Stimulated activated memory B cell treated with anti-CD40 and anti-IgM and Interleukin-4, amounts not matched to agents 10 μg/mL and 1 μg/mL and 100 μg/mL, for 72 hours (primary cell): Measurements from ENCODE around the gene CD5L.

Experiments
- ATAC-seq: fragments of 150-1000 bp; cut with Tn5 transposase; 2 replicates; pipeline ENCODE4 v1.10.0; 2021
- H3K27ac Mint-ChIP-seq: one replicate; pipeline ENCODE4 v1.8.0; 2022; ENCODE audit warnings: mild to moderate bottlenecking, mixed read lengths
- H3K27me3 Mint-ChIP-seq: one replicate; pipeline ENCODE4 v1.8.0; 2022; ENCODE audit warnings: mixed read lengths
- H3K36me3 Mint-ChIP-seq: one replicate; pipeline ENCODE4 v1.8.0; 2022; ENCODE audit warnings: mixed read lengths
- H3K4me1 Mint-ChIP-seq: one replicate; pipeline ENCODE4 v1.8.0; 2022; ENCODE audit warnings: mixed read lengths
- H3K4me3 Mint-ChIP-seq: one replicate; pipeline ENCODE4 v1.8.0; 2022; ENCODE audit warnings: mild to moderate bottlenecking, moderate library complexity, mixed read lengths
- H3K9me3 Mint-ChIP-seq: one replicate; pipeline ENCODE4 v1.8.0; 2022; ENCODE audit warnings: mixed read lengths

The CD5L gene

DNA sequence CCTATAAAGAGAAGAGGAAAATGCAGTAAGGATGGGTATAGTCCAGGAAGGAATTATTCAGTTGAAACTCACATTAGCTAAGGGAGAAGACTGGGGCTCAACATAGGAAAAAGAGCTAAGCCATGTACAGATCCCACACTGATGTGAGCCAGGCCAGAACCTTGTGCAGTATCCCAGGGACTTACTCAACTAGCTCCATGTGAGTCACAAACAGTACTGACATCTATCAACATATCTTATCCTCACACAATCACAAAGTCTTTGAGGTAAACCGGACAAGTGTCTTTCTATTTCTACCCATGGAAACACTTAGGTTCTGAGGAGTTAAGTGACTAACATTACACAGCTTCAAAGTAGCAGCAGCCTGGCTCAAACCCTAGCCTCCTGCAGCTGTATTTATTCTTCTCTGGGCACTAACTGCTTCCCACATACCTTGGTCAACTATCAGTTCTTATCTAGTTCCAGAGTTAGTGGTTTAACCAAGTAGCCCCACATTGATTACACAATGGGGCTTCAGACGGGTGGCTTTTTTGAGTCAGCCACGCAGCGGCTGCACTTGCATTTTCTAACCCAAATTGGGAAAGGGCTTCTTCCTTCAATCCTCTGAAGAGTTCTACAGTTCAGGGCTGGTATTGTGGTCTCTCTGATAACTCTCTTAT is 9.5 kb downstream of the CD5L start:
- Mint-ChIP-seq H3K36me3 (no peaks in the 10 kb centered on the region), H3K27me3 (no peaks in the 10 kb centered on the region), H3K4me1 (peaks cover 48% of the 10 kb centered on the region), H3K9me3 (no peaks in the 10 kb centered on the region), H3K27ac (peak overlapping the region; percentile 42), H3K4me3 (no peak overlapping the region)
- no peak for ATAC-seq

DNA sequence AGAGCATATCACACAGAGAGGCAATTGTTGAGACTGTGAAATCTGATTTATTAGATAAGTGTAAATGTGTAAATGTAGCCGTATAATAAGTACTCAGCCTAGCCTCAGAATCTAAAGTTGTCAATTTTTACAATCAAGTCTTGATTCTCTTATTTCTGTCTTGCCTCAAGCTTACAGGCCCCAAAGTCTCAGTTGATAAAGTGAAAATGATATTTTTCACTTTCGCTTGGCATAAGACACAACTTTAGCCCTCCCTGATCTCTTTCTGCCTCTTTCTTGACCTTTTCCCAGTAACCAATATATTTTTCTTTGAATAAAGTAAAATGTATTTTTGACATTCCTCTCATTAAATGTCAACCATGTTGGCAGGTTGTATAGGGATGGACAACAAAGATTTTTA is 10.7 kb downstream of the CD5L start:
- H3K27me3 Mint-ChIP-seq: no peaks in the 10 kb centered on the region
- no peak overlapping the region for H3K4me3 Mint-ChIP-seq
- peak overlapping the region; percentile 42 for H3K27ac Mint-ChIP-seq
- H3K36me3 Mint-ChIP-seq: no peaks in the 10 kb centered on the region
- peaks cover 48% of the 10 kb centered on the region for H3K4me1 Mint-ChIP-seq
- H3K9me3 Mint-ChIP-seq: no peaks in the 10 kb centered on the region
- no peak for ATAC-seq

DNA sequence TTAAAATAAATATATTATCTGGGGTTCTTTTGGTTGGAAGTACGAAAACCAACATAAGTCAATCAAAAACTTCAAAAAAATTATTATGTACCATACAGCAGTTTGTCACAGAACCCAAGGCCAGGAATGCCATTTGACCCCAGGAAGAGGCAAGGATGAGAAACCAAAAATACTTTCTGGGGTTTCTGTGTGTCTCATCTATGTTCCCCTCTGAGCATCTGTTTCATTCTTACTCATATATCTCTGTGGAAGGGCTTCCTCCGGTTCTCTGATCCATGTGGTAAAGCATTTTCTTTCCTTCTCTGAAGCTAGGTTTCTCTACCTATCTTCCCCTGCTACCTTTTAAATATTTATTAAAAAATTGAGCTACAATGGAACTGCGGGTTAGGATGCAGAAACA is 11.9 kb downstream of the CD5L start:
- Mint-ChIP-seq H3K4me1 (peaks cover 48% of the 10 kb centered on the region), H3K4me3 (no peak overlapping the region), H3K36me3 (no peaks in the 10 kb centered on the region), H3K9me3 (no peaks in the 10 kb centered on the region), H3K27ac (no peak overlapping the region), H3K27me3 (no peaks in the 10 kb centered on the region)
- ATAC-seq: peak; percentile 52

DNA sequence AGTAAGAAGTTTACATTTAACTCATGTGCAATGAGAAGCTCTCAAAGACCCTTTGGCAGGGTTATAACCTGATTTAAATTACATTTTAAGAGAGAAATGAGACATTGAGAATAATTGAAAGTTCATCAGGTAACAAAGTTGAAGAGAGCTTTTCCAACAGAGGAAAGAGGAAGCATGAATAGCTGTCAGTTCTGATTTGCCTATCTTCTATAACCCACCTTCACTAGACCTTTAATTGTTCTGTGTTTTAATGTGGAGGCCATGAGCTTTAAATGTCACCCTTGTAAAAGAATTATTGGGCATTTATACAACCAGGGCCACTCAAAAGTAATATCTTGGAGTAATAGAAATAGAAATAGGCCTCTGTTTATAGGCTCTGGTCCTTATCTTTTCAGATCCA is 12.4 kb downstream of the CD5L start:
- H3K9me3 Mint-ChIP-seq: no peaks in the 10 kb centered on the region
- H3K4me1 Mint-ChIP-seq: peaks cover 48% of the 10 kb centered on the region
- no peaks in the 10 kb centered on the region for H3K27me3 Mint-ChIP-seq
- H3K36me3 Mint-ChIP-seq: no peaks in the 10 kb centered on the region
- ATAC-seq: peak; percentile 58
- peak overlapping the region; percentile 43 for H3K27ac Mint-ChIP-seq
- no peak overlapping the region for H3K4me3 Mint-ChIP-seq

DNA sequence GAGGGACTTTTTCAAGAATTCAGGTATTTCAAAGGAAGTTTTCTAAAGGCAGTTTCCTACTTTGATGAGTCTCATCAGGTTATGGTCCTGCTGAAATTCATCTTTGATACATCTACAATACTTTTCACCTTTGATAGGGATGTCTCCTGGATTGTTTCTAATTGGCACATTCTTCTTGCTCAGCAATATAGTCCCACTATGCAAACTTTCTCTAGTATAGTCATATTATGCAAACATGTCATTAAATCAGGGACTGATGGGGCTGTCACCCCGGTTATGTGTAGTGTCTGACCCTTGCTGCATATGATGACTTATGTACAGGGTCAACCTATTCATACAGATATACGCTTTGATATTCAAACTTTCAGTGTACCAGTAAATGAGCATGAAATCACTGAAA is 21.3 kb downstream of the CD5L start:
- no peak for ATAC-seq
- H3K27me3 Mint-ChIP-seq: no peaks in the 10 kb centered on the region
- H3K9me3 Mint-ChIP-seq: no peaks in the 10 kb centered on the region
- H3K4me1 Mint-ChIP-seq: peaks cover 34% of the 10 kb centered on the region
- H3K36me3 Mint-ChIP-seq: no peaks in the 10 kb centered on the region
- no peak overlapping the region for H3K27ac Mint-ChIP-seq
- H3K4me3 Mint-ChIP-seq: no peak overlapping the region

DNA sequence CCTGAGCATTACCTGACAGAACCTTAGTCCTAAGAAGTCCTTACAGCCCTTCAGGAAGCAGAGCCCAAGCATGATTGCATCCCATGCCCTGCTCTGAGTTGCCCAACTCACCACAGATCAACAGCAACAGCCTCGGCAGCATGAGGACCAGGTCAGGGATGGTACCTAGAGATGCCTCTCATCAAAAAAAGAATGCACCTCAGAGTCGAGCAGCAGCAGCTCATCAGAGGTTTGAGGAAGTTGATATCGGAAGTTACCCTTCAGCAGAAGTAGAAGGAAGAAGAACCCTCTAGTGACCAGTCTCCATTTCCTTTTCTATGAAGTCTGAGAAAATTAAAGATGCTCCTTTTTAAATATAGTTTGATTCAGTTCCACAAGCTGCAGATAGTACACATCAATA is 21.7 kb downstream of the CD5L start, which contains the start of gene FCRL1:
TSS of gene FCRL1 (minus strand) at position 225 of the 400 bp plus-strand sequence. CDS start at position 142, 83 bp downstream.
- H3K9me3 Mint-ChIP-seq: no peaks in the 10 kb centered on the region
- no peak within 1 kb of the TSS for H3K27ac Mint-ChIP-seq
- H3K4me1 Mint-ChIP-seq: peaks cover 37% of the 10 kb centered on the region
- H3K36me3 Mint-ChIP-seq: no peaks in the 10 kb centered on the region
- H3K4me3 Mint-ChIP-seq: no peak within 1 kb of the TSS
- no peaks in the 10 kb centered on the region for H3K27me3 Mint-ChIP-seq
- peak; percentile 89 for ATAC-seq

DNA sequence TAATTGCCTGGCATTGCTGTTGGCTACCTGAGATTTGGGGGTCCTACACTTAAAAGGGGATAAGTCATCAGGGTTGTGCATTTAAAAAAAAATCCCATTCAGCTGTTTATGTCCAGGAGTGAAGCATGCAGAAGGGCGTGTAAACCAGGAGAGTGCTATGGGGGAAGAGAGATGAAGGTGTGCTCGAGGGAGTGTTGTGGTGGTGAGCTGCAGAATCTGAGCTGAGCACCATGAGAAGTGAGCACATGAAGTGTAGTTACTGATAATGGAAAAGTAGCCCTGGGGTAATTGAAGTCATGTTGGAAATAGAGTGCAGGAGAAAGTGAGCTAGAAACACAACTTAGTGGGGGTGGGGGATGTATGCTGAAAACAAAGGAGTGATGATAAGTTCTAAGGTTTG is 22.4 kb downstream of the CD5L start:
- ATAC-seq: peak; percentile 60
- Mint-ChIP-seq H3K4me3 (no peak overlapping the region), H3K27me3 (no peaks in the 10 kb centered on the region), H3K4me1 (peaks cover 41% of the 10 kb centered on the region), H3K27ac (no peak overlapping the region), H3K9me3 (peaks cover 2% of the 10 kb centered on the region), H3K36me3 (peaks cover 1% of the 10 kb centered on the region)

DNA sequence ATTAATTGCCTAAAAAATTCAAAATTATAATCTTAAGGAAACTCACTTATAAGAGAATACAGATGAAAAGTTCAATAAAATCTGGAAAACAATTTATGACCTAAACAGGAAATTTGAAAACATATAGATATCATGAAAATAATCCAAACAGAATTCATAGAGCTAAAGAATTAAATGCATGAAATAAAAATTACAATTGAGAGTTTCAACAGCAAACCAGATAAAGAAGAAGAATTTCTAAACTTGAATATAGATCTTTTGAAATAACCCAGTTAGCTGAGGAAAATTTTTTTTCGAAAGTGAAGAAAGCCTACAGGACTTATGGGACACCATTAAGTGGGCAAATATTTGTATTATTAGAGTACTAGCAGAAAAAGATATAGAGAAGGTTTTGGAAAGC is 28.3 kb downstream of the CD5L start:
- Mint-ChIP-seq H3K4me1 (peaks cover 65% of the 10 kb centered on the region), H3K4me3 (no peak overlapping the region), H3K9me3 (peaks cover 3% of the 10 kb centered on the region), H3K27ac (no peak overlapping the region), H3K36me3 (peaks cover 26% of the 10 kb centered on the region), H3K27me3 (no peaks in the 10 kb centered on the region)
- ATAC-seq: no peak

DNA sequence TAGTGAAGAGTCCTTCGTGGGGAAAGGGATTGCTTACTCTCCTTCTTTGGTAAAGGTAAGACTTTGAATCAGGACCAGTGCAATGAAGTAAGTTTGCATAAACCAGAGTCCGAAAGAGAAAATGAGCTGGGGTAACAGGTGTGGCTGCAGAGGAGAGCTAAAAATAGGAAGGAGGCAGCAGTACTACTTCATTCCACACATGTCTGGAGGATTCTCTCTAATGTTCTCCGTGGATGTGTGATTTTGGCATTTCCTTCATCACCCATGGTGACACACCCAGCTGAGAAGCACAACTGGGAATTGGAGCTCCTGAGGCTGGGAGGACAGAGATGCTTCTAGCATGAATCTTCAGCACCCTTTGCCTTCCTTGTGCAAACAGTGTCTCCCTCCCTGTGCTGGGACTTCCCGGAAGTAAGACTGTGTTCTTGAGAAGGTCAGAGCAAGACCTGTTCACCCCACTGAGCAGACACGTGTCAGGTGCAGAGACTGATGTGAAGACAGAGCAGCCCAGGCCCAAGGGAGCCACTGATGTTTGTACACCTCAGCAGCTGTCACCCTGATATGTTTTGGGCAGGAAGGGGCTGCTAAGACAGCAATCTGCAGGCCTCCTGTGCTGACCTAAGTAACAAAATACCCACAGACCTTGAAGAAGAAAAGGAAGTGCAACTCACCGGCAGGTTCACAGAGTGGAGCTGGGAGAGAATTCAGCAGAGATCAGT is 35.0 kb downstream of the CD5L start:
- Mint-ChIP-seq H3K4me3 (peak overlapping the region; percentile 38), H3K27me3 (no peaks in the 10 kb centered on the region), H3K27ac (peak overlapping the region; percentile 76), H3K36me3 (peaks cover 29% of the 10 kb centered on the region), H3K9me3 (no peaks in the 10 kb centered on the region), H3K4me1 (peaks cover 86% of the 10 kb centered on the region)
- ATAC-seq: peak; percentile 99

DNA sequence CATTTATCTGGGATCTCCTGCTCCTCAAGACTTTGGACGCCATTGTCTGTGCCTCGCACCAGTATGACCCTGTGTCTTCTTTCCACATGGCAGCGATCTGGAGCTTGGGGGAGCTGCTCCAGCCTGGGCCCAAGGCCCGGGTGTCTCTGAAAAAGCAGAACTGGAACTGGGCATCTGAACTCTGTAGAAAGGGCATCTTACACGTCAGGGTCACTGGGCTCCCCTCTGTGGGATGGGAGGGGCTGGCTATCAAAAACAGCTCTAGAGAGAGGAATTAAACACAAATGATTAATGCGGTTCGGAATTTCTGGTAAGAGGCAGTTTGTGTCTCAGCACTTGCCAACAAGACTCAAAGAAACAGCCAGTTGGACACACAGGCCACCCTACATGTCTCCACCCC is 37.8 kb downstream of the CD5L start:
- Mint-ChIP-seq H3K27ac (peak overlapping the region; percentile 76), H3K4me1 (peaks cover 83% of the 10 kb centered on the region), H3K36me3 (peaks cover 28% of the 10 kb centered on the region), H3K4me3 (peak overlapping the region; percentile 46), H3K27me3 (no peaks in the 10 kb centered on the region), H3K9me3 (no peaks in the 10 kb centered on the region)
- peak; percentile 70 for ATAC-seq

DNA sequence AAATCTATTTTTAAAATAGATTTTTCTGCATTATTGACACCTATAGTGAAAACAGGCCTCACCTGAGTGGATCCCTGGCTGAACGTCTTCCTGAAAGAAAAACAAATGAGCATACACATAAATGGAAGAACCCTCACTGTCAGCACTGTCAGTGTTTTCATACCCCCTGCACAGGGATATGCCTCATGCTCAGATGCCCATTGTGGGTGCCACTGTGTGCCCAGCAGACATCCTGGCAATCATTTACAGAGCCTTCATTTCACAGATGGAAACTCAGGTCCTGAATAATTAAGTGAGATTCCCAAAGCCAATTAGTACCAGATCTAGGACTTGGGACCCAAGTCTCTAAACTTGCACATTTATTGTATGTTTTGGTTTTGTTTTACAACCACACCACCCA is 41.6 kb downstream of the CD5L start:
- no peak overlapping the region for H3K27ac Mint-ChIP-seq
- H3K9me3 Mint-ChIP-seq: no peaks in the 10 kb centered on the region
- H3K4me3 Mint-ChIP-seq: no peak overlapping the region
- peaks cover 41% of the 10 kb centered on the region for H3K36me3 Mint-ChIP-seq
- no peaks in the 10 kb centered on the region for H3K27me3 Mint-ChIP-seq
- no peak for ATAC-seq
- peaks cover 64% of the 10 kb centered on the region for H3K4me1 Mint-ChIP-seq

DNA sequence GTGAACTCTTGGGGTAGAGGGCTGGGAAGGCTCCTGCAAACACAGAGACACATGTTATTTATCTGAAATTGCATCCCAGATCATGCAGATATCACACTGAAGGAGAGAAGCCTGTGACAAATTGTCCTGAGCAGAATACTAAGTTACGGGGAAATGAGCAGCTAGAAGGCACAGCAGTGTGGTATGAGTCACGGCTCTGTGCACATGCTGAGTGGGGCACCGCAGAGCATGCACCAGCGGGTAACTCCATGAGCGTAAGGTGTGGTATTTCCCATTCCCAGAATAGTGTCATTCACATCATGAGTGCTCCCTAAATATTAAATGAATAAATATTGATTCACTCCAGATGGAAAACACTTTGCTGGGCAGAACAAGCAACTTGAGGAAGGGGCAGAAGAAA is 43.4 kb downstream of the CD5L start:
- peak; percentile 91 for ATAC-seq
- Mint-ChIP-seq H3K4me3 (no peak overlapping the region), H3K27me3 (no peaks in the 10 kb centered on the region), H3K36me3 (peaks cover 47% of the 10 kb centered on the region), H3K9me3 (peaks cover 2% of the 10 kb centered on the region), H3K27ac (peak overlapping the region; percentile 62), H3K4me1 (peaks cover 46% of the 10 kb centered on the region)

DNA sequence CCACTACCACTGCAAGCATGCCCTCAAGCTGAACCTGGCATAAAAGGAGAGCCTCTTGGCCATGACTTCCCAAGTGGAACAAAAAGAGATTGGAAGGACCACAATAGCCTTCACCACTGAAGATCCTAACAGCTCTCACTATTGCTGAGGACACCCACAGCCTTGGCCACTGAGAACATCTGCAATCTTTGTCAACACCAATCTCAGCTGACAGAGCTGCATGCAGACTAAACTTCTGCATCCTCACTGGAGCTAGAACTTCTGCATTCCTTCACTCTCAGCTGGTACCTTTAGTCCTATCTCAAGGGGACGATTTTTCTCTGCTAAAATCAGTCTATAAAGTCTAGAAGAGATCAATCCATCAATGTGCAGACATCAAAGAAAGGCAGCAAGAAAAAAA is 56.4 kb downstream of the CD5L start:
- Mint-ChIP-seq H3K9me3 (peaks cover 2% of the 10 kb centered on the region), H3K4me3 (no peak overlapping the region), H3K27me3 (no peaks in the 10 kb centered on the region), H3K36me3 (peaks cover 34% of the 10 kb centered on the region), H3K4me1 (peaks cover 94% of the 10 kb centered on the region), H3K27ac (peak overlapping the region; percentile 74)
- ATAC-seq: peak; percentile 42

DNA sequence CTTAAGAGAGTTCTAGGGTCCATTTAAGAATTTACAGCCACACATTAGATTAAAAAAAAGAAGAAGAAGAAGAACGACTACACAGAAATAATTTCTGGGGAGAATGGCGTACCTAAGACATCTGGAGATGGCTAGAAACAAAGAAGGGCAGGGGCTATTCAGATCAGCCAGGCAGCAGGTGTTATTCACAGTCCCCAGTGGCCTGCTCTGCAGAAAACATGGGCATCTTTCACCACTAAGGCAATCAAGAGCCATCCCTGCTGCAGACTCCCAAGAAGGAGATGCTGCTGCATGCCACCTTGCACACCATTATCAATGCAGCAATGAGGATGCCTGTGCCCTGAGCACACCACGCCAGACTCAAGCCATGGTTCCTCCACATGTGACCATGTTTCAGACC is 56.8 kb downstream of the CD5L start:
- H3K27me3 Mint-ChIP-seq: no peaks in the 10 kb centered on the region
- H3K27ac Mint-ChIP-seq: peak overlapping the region; percentile 74
- no peak for ATAC-seq
- H3K9me3 Mint-ChIP-seq: peaks cover 2% of the 10 kb centered on the region
- peaks cover 29% of the 10 kb centered on the region for H3K36me3 Mint-ChIP-seq
- no peak overlapping the region for H3K4me3 Mint-ChIP-seq
- H3K4me1 Mint-ChIP-seq: peaks cover 95% of the 10 kb centered on the region

DNA sequence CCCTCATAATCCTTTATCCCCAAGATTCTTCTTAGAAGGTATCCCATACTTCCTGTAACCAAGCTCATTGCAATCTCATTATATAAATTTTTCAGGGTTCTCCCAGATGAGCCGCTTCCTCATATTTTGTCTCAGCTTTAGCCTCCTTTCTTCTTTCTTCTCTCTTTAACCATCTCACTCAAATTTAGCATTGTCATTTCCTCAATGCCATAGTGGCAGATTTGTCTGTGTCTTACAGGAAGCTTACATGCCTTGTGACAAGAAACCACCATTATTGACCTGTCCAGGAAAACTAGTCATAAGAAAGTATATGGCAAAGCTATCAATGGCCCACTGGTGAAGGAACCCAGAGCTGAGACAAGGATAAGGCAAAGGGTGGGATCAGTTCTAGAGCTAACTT is 58.7 kb downstream of the CD5L start:
- H3K27ac Mint-ChIP-seq: peak overlapping the region; percentile 69
- H3K4me3 Mint-ChIP-seq: no peak overlapping the region
- H3K9me3 Mint-ChIP-seq: no peaks in the 10 kb centered on the region
- no peak for ATAC-seq
- peaks cover 86% of the 10 kb centered on the region for H3K4me1 Mint-ChIP-seq
- H3K36me3 Mint-ChIP-seq: peaks cover 17% of the 10 kb centered on the region
- no peaks in the 10 kb centered on the region for H3K27me3 Mint-ChIP-seq

DNA sequence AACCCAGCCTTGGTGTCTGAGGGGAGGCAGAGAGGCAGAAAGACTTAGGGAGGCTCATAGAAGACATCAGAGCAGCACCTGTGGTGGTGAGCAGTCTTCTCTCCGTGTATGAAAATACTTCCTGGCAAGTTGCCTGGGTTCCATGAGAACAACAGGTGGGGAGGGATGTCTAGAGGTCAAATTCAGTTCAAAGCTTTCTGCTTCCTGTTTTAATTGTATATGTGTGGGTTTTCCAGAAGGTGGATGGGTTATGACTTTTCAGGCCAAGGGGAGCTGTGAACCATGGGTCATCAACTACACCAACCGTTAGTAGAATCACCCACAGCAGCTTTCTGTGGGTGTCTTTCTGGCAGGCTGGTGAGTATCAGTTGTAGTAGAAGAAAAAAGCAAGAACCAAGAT is 60.6 kb downstream of the CD5L start:
- Mint-ChIP-seq H3K9me3 (no peaks in the 10 kb centered on the region), H3K27ac (peak overlapping the region; percentile 69), H3K4me3 (no peak overlapping the region), H3K36me3 (peaks cover 4% of the 10 kb centered on the region), H3K27me3 (no peaks in the 10 kb centered on the region), H3K4me1 (peaks cover 80% of the 10 kb centered on the region)
- peak; percentile 82 for ATAC-seq
